ENCODE measurements around the gene HNRNPC. TPM values are rescaled to one million over a fixed set of nuclear protein-coding genes. Genes with fewer than 3 reads are reported as not detected.
"Not testable (repeated sequence)": the region's sequence is repeated elsewhere in the genome, so short reads cannot be mapped to it uniquely, and the experiment has no call there.

HNRNPC gene
- total and polyA plus RNA-seq, 2 of the 8 experiments (the other 6 are each of a cell fraction or from before 2014, with no cell fraction given): 781 to 1,207 TPM

- H2AFZ ChIP-seq (ENCODE audit: low read length); H3K4me1 ChIP-seq (replicated peaks in 1 of 4; ENCODE audit: control insufficient read depth in 3 of 4, insufficient read depth in 4 of 4, low read length in 3 of 4); H2BK12ac ChIP-seq (ENCODE audit: low read depth, low read length); H3K9me3 ChIP-seq (ENCODE audit: insufficient read depth in 2 of 2, low read depth in 1 of 2, low read length in 1 of 2); H3K79me1 ChIP-seq (ENCODE audit: low read depth, low read length); H3K23ac ChIP-seq (ENCODE audit: insufficient read length); H3K27me3 ChIP-seq (replicated peaks in 1 of 4; ENCODE audit: control insufficient read depth in 3 of 4, extremely low read depth in 1 of 4, insufficient read depth in 3 of 4, low read length in 3 of 4); H3K14ac ChIP-seq (ENCODE audit: insufficient read length); H3K4me3 ChIP-seq (ENCODE audit: extremely low read depth in 1 of 4, insufficient read depth in 2 of 4, low read depth in 3 of 4, low read length in 4 of 4); H3K9ac ChIP-seq (replicated peaks in 1 of 4; ENCODE audit: extremely low read depth in 1 of 4, low read depth in 3 of 4, low read length in 3 of 4); H2BK120ac ChIP-seq (replicated peaks; ENCODE audit: low read depth, low read length); H2AK5ac ChIP-seq (ENCODE audit: low read depth, low read length); H3K23me2 ChIP-seq (ENCODE audit: low read depth, low read length); FAIRE-seq; H3K4ac ChIP-seq (replicated peaks; ENCODE audit: insufficient read length, low read depth, low read length); H4K5ac ChIP-seq (ENCODE audit: insufficient read length, low read depth, low read length); H2BK20ac ChIP-seq (ENCODE audit: low read length); H3K18ac ChIP-seq (ENCODE audit: extremely low read depth, low read length); H2BK5ac ChIP-seq (ENCODE audit: low read depth, low read length); H3K36me3 ChIP-seq (ENCODE audit: control insufficient read depth in 2 of 4, insufficient read depth in 4 of 4, low read length in 3 of 4); H4K91ac ChIP-seq (replicated peaks; ENCODE audit: insufficient read length, low read length); H3K79me2 ChIP-seq (ENCODE audit: control insufficient read depth in 1 of 2, insufficient read depth in 2 of 2, low read length in 2 of 2); DNase-seq (ENCODE audit: low read depth in 1 of 2, low spot score in 2 of 2); H3K56ac ChIP-seq (replicated peaks; ENCODE audit: insufficient read length, low read depth, low read length); H2BK15ac ChIP-seq (ENCODE audit: low read length); H4K20me1 ChIP-seq (replicated peaks in 1 of 2; ENCODE audit: control insufficient read depth in 1 of 2, insufficient read depth in 2 of 2, low read length in 2 of 2); H4K8ac ChIP-seq (ENCODE audit: extremely low read depth, insufficient read depth, low read length); H3K27ac ChIP-seq (ENCODE audit: low read depth, low read length); H3K4me2 ChIP-seq (ENCODE audit: insufficient read depth in 1 of 2, low read depth in 2 of 2, low read length in 2 of 2): not testable (repeated sequence)
- WGBS, 2 experiments (ENCODE audit: extremely low coverage in 1 of 2, insufficient coverage in 1 of 2, insufficient read length in 1 of 2, insufficient replicate concordance in 2 of 2, low coverage in 1 of 2, low lambda C conversion rate in 2 of 2, missing lambda C conversion rate in 1 of 2): 90% methylated on average over 1 of the region's 2 CpGs; no CpG with 5 or more reads in 1 of the 2 experiments
- ChIA-PET POLR2A (ENCODE audit: partially characterized antibody) (interaction anchor here (0.6 to 1.2 kb wide), 3 partner anchors 9 to 47 kb away, joined by 3 to 4 read pairs (median 3); no protein-coding TSS in a partner anchor), CTCF (ENCODE audit: partially characterized antibody) (interaction anchor here (0.7 to 2.2 kb wide), 2 partner anchors 18 to 25 kb away, joined by 3 to 6 read pairs; no protein-coding TSS in a partner anchor)
These were observed 33.5 kb upstream of the HNRNPC start for GRCh38 chr14:21302836-21303140.

Data from H1 (cell line).